Uterus (tissue), 2 donors: Measurements from ENCODE around the gene SPATA21.

Experiments used
- CTCF ChIP-seq, 4 experiments: fragments of 200-600 bp in 2 of 4; fragments of 450-650 bp in 2 of 4; sonication (generic) in 2 of 4; IDR thresholded peaks; one replicate each; pipeline ENCODE4 v1.5.1; 2016 to 2019; ENCODE audit warnings: antibody characterized with exemption in 4 of 4, mild to moderate bottlenecking in 2 of 4, moderate library complexity in 1 of 4
- POLR2A ChIP-seq, 2 donors: fragments of 450-650 bp; IDR thresholded peaks; one replicate each; pipeline ENCODE4 v1.6.1; 2016; ENCODE audit warnings: antibody characterized with exemption in 2 of 2, mild to moderate bottlenecking in 1 of 2, moderate library complexity in 1 of 2

GRCh38 chr1:16352842-16353535 is 84.2 kb downstream of the SPATA21 start:
- TF ChIP-seq CTCF (IDR thresholded peaks at IDR 0.05) (no peak), POLR2A (IDR thresholded peaks at IDR 0.05) (no peak)
